OCI-LY7 (cell line): ENCODE measurements around the gene ARHGAP24.

ENCODE experiments used
- EZH2phosphoT487 ChIP-seq: fragments of 200-600 bp; sonication (generic); IDR thresholded peaks from 2 replicates; pipeline ENCODE4 v1.6.1; 2018; ENCODE audit warnings: low read depth, borderline replicate concordance, mild to moderate bottlenecking, mixed run types, antibody characterized with exemption, low read length, moderate library complexity, mixed read lengths
- TF ChIP-seq, protein P1 (sequence below): fragments of 200-600 bp; sonication (generic); conservative IDR thresholded peaks from 2 replicates; pipeline ENCODE4 v1.5.1; 2014; ENCODE audit warnings: mild to moderate bottlenecking, antibody characterized with exemption, low read length, moderate library complexity, mixed read lengths

DNA sequence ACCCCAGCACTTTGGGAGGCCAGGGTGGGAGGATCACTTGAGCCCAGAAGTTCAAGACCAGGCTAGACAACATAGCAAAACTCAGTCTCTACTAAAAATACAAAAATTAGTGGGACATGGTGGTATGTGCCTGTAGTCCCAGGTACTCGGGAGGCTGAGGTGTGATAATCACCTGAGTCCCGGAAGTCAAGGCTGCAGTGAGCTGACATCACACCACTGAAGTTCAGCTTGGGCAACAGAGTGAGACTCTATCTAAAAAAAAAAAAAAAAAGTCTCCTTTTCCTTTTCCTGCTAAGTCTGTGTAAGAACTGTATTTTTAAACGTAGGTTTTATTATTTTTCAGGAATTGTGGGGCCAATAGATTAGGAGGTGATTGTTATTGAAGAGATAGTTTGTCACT, 356.7 kb downstream of the ARHGAP24 start:
- TF ChIP-seq, protein P1, sequence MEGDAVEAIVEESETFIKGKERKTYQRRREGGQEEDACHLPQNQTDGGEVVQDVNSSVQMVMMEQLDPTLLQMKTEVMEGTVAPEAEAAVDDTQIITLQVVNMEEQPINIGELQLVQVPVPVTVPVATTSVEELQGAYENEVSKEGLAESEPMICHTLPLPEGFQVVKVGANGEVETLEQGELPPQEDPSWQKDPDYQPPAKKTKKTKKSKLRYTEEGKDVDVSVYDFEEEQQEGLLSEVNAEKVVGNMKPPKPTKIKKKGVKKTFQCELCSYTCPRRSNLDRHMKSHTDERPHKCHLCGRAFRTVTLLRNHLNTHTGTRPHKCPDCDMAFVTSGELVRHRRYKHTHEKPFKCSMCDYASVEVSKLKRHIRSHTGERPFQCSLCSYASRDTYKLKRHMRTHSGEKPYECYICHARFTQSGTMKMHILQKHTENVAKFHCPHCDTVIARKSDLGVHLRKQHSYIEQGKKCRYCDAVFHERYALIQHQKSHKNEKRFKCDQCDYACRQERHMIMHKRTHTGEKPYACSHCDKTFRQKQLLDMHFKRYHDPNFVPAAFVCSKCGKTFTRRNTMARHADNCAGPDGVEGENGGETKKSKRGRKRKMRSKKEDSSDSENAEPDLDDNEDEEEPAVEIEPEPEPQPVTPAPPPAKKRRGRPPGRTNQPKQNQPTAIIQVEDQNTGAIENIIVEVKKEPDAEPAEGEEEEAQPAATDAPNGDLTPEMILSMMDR = no peak
- no peak for TF ChIP-seq EZH2phosphoT487
